H9 (cell line): Measurements from ENCODE around the gene MR1. TPM values are rescaled to one million over a fixed set of nuclear protein-coding genes. Genes with fewer than 3 reads are reported as not detected.

ENCODE experiments used
- DNase-seq: peaks from one replicate; pipeline ENCODE4 v3.0.0-alpha.2; 2017
- H2AFZ ChIP-seq: one replicate; pipeline ENCODE4 v1.6.1; 2013; ENCODE audit warnings: mild to moderate bottlenecking, low read length, control low read depth, moderate library complexity
- H2AK5ac ChIP-seq: 2 replicates; pipeline ENCODE4 v1.6.1; 2013; ENCODE audit warnings: low read length, control low read depth, mixed read lengths; ENCODE audit not compliant: insufficient read length
- H2BK120ac ChIP-seq: one replicate; pipeline ENCODE4 v1.6.1; 2013; ENCODE audit warnings: low read depth, mild to moderate bottlenecking, low read length, control low read depth, inconsistent platforms; ENCODE audit not compliant: poor library complexity, severe bottlenecking
- H2BK12ac ChIP-seq: 2 replicates; pipeline ENCODE4 v1.6.1; 2013; ENCODE audit warnings: low read length, control low read depth, mixed read lengths, low read depth; ENCODE audit not compliant: insufficient read length
- H2BK15ac ChIP-seq: 2 replicates; pipeline ENCODE4 v1.6.1; 2013; ENCODE audit warnings: low read depth, low read length, control low read depth
- H2BK20ac ChIP-seq: one replicate; pipeline ENCODE4 v1.6.1; 2013; ENCODE audit warnings: low read depth, mild to moderate bottlenecking, low read length, control low read depth, inconsistent platforms; ENCODE audit not compliant: poor library complexity, severe bottlenecking
- H2BK5ac ChIP-seq: 2 replicates; pipeline ENCODE4 v1.6.1; 2013; ENCODE audit warnings: low read length, control low read depth, mixed read lengths; ENCODE audit not compliant: insufficient read length
- H3K14ac ChIP-seq: 2 replicates; pipeline ENCODE4 v1.6.1; 2013; ENCODE audit warnings: low read length, control low read depth; ENCODE audit not compliant: insufficient read depth
- H3K18ac ChIP-seq: 2 replicates; pipeline ENCODE4 v1.6.1; 2013; ENCODE audit warnings: low read depth, mild to moderate bottlenecking, mixed read lengths, low read length, control low read depth; ENCODE audit not compliant: insufficient read length
- H3K23ac ChIP-seq: 2 replicates; pipeline ENCODE4 v1.6.1; 2013; ENCODE audit warnings: low read length, control low read depth, mixed read lengths, low read depth; ENCODE audit not compliant: insufficient read length
- H3K23me2 ChIP-seq: 2 replicates; pipeline ENCODE4 v1.6.1; 2013; ENCODE audit warnings: low read depth, mild to moderate bottlenecking, mixed read lengths, low read length, control low read depth; ENCODE audit not compliant: insufficient read length, poor library complexity, severe bottlenecking
- H3K27ac ChIP-seq: 2 replicates; pipeline ENCODE4 v1.5.1; 2013; ENCODE audit warnings: low read length, control low read depth, mixed read lengths, low read depth; ENCODE audit not compliant: insufficient read length
- H3K27me3 ChIP-seq: 2 replicates; pipeline ENCODE4 v1.6.1; 2013; ENCODE audit warnings: low read length, control low read depth, inconsistent platforms; ENCODE audit not compliant: insufficient read depth
- H3K4ac ChIP-seq: 2 replicates; pipeline ENCODE4 v1.6.1; 2013; ENCODE audit warnings: low read depth, mild to moderate bottlenecking, control low read depth, inconsistent platforms, low read length, moderate library complexity
- H3K4me1 ChIP-seq: 2 replicates; pipeline ENCODE4 v1.6.1; 2013; ENCODE audit warnings: low read length, control low read depth, inconsistent platforms; ENCODE audit not compliant: insufficient read depth
- H3K4me2 ChIP-seq: 2 replicates; pipeline ENCODE4 v1.6.1; 2013; ENCODE audit warnings: low read length, control low read depth, mixed read lengths; ENCODE audit not compliant: insufficient read length, insufficient read depth
- H3K56ac ChIP-seq: 2 replicates; pipeline ENCODE4 v1.6.1; 2013; ENCODE audit warnings: low read depth, mild to moderate bottlenecking, mixed read lengths, low read length, control low read depth; ENCODE audit not compliant: insufficient read length
- H3K79me1 ChIP-seq: 2 replicates; pipeline ENCODE4 v1.6.1; 2013; ENCODE audit warnings: low read depth, mild to moderate bottlenecking, moderate library complexity, low read length, control low read depth, inconsistent platforms; ENCODE audit not compliant: insufficient read depth, poor library complexity, severe bottlenecking
- H3K79me2 ChIP-seq: 2 replicates; pipeline ENCODE4 v1.6.1; 2013; ENCODE audit warnings: low read length, control low read depth, inconsistent platforms; ENCODE audit not compliant: insufficient read depth
- H3K9ac ChIP-seq: 2 replicates; pipeline ENCODE4 v1.6.1; 2013; ENCODE audit warnings: low read length, control low read depth, mixed read lengths; ENCODE audit not compliant: insufficient read length; ENCODE audit errors: extremely low read depth
- H3K9me3 ChIP-seq: one replicate; pipeline ENCODE4 v1.6.1; 2013; ENCODE audit warnings: low read depth, low read length, inconsistent platforms; ENCODE audit not compliant: control insufficient read depth
- H3T11ph ChIP-seq: one replicate; pipeline ENCODE4 v1.6.1; 2013; ENCODE audit warnings: mild to moderate bottlenecking, low read length, control low read depth, inconsistent platforms
- H4K20me1 ChIP-seq: one replicate; pipeline ENCODE4 v1.6.1; 2013; ENCODE audit not compliant: control insufficient read depth, insufficient read length, insufficient read depth
- H4K5ac ChIP-seq: 2 replicates; pipeline ENCODE4 v1.6.1; 2013; ENCODE audit warnings: low read depth, mild to moderate bottlenecking, mixed read lengths, low read length, control low read depth; ENCODE audit not compliant: insufficient read length
- H4K8ac ChIP-seq: replicated peaks from 2 replicates; pipeline ENCODE4 v1.6.1; 2013; ENCODE audit warnings: low read length, control low read depth, mixed read lengths, low read depth; ENCODE audit not compliant: insufficient read length
- H4K91ac ChIP-seq: 2 replicates; pipeline ENCODE4 v1.6.1; 2013; ENCODE audit warnings: low read depth, mild to moderate bottlenecking, moderate library complexity, mixed read lengths, low read length, control low read depth; ENCODE audit not compliant: insufficient read length
- H3K27ac Mint-ChIP-seq, 3 experiments: 2 replicates in 2 of 3; 3 replicates in 1 of 3; pipeline ENCODE4 v1.8.0; 2020 to 2021; ENCODE audit warnings: mixed read lengths in 3 of 3, mild to moderate bottlenecking in 1 of 3, moderate library complexity in 1 of 3
- H3K27me3 Mint-ChIP-seq: 2 replicates; pipeline ENCODE4 v1.8.0; 2021; ENCODE audit warnings: low read depth, mild to moderate bottlenecking, moderate library complexity, mixed read lengths
- H3K36me3 Mint-ChIP-seq, 3 experiments: 2 replicates in 2 of 3; 3 replicates in 1 of 3; pipeline ENCODE4 v1.8.0; 2020 to 2021; ENCODE audit warnings: low read depth in 3 of 3, mixed read lengths in 3 of 3; ENCODE audit not compliant: insufficient read depth in 1 of 3
- H3K4me1 Mint-ChIP-seq, 2 experiments: 2 replicates each; pipeline ENCODE4 v1.8.0; 2020; ENCODE audit warnings: mixed read lengths in 2 of 2
- H3K4me3 Mint-ChIP-seq, 2 experiments: 2 replicates in 1 of 2; 3 replicates in 1 of 2; pipeline ENCODE4 v1.8.0; 2020 to 2021; ENCODE audit warnings: mild to moderate bottlenecking in 2 of 2, mixed read lengths in 2 of 2, moderate library complexity in 1 of 2
- H3K9me3 Mint-ChIP-seq, 2 experiments: 2 replicates in 1 of 2; 3 replicates in 1 of 2; pipeline ENCODE4 v1.8.0; 2020; ENCODE audit warnings: mild to moderate bottlenecking in 2 of 2, mixed read lengths in 2 of 2, moderate library complexity in 1 of 2
- WGBS: extraction: QIAGEN DNeasy Blood & Tissue Kit; methylation state at CpG from one replicate; pipeline ENCODE4 v1.1.7; 2013; ENCODE audit warnings: missing lambda C conversion rate, low lambda C conversion rate, mixed read lengths; ENCODE audit not compliant: insufficient read length; ENCODE audit errors: extremely low coverage; 5-methylcytosine and 5-hydroxymethylcytosine counted together
- total RNA-seq: library from RNA; stranded (reverse); gene quantifications from 2 replicates; pipeline ENCODE4 v1.2.1, GENCODE V29; 2021
- TF ChIP-seq, protein P1 (sequence below): fragments of 200-600 bp; sonication (generic); conservative IDR thresholded peaks from 3 replicates; pipeline ENCODE4 v1.8.0; 2021; ENCODE audit warnings: antibody characterized with exemption, mild to moderate bottlenecking

MR1 gene
- total RNA-seq, 1 experiment from 2014 or later = 0.02 TPM

DNA sequence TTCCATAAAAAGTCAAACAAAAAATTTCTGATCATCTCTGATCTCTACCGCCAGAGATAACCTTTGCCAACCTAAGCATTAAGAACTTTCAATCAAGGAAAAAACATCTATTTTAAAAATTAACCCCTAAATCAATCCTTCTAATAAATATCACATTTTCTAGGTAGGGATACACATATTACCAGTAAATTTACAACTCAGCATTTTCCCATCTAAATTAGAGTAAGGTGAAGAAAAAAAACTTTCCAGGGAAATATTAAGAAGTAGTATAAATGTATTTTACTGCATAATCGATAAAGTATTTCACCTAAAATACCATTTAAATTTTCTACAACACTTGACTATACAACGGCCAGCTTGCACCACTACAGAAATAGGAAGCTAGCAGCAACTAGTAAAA lies 12.6 kb upstream of the MR1 start:
- Histone ChIP-seq H4K20me1 (no peaks in the 10 kb centered on the region), H3K18ac (no peak overlapping the region)
- TF ChIP-seq, protein P1, sequence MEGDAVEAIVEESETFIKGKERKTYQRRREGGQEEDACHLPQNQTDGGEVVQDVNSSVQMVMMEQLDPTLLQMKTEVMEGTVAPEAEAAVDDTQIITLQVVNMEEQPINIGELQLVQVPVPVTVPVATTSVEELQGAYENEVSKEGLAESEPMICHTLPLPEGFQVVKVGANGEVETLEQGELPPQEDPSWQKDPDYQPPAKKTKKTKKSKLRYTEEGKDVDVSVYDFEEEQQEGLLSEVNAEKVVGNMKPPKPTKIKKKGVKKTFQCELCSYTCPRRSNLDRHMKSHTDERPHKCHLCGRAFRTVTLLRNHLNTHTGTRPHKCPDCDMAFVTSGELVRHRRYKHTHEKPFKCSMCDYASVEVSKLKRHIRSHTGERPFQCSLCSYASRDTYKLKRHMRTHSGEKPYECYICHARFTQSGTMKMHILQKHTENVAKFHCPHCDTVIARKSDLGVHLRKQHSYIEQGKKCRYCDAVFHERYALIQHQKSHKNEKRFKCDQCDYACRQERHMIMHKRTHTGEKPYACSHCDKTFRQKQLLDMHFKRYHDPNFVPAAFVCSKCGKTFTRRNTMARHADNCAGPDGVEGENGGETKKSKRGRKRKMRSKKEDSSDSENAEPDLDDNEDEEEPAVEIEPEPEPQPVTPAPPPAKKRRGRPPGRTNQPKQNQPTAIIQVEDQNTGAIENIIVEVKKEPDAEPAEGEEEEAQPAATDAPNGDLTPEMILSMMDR = no peak

More for the DNA sequence above, 12.6 kb upstream of the MR1 start:
- no peak overlapping the region for H4K91ac ChIP-seq
- no peak overlapping the region for H3K4ac ChIP-seq
- peak overlapping the region; percentile 63 for H3K4me2 ChIP-seq
- no peak overlapping the region for H3K56ac ChIP-seq
- no peaks in the 10 kb centered on the region for H3K4me1 ChIP-seq
- no peak overlapping the region for H3K27ac Mint-ChIP-seq
- H3K79me2 ChIP-seq = peaks cover 29% of the 10 kb centered on the region
- H3K4me1 Mint-ChIP-seq = peaks cover 13 to 19% of the 10 kb centered on the region in 2 experiments
- H3K36me3 Mint-ChIP-seq = peaks cover 4 to 7% (median 5%) of the 10 kb centered on the region in 3 experiments; a peak in 6 of 7 replicates
- peak overlapping the region; percentile 50 for H3K9ac ChIP-seq
- no peaks in the 10 kb centered on the region for H3K23me2 ChIP-seq
- no peak overlapping the region for H3K27ac ChIP-seq
- H2BK120ac ChIP-seq = no peak overlapping the region
- H3K79me1 ChIP-seq = no peaks in the 10 kb centered on the region
- H4K5ac ChIP-seq = no peak overlapping the region
- H3K9me3 Mint-ChIP-seq = no peaks in the 10 kb centered on the region
- no peak overlapping the region for H4K8ac ChIP-seq
- no peak overlapping the region for H3T11ph ChIP-seq
- WGBS = no CpG with 5 or more reads among the region's 3 CpGs
- H3K14ac ChIP-seq = no peak overlapping the region
- no peaks in the 10 kb centered on the region for H3K9me3 ChIP-seq
- peak overlapping the region; percentile 95 to 98 for H3K4me3 Mint-ChIP-seq
- no peaks in the 10 kb centered on the region for H3K27me3 ChIP-seq
- H2BK15ac ChIP-seq = no peak overlapping the region
- peaks cover 10% of the 10 kb centered on the region for H3K27me3 Mint-ChIP-seq
- no peak for DNase-seq
- H3K23ac ChIP-seq = no peak overlapping the region
- no peak overlapping the region for H2BK5ac ChIP-seq
- H2AFZ ChIP-seq = no peak overlapping the region
- H2AK5ac ChIP-seq = no peak overlapping the region
- no peak overlapping the region for H2BK20ac ChIP-seq
- no peak overlapping the region for H2BK12ac ChIP-seq
